HG02943 (cell line): Measurements from ENCODE around the gene DENND2C.
"Not testable (repeated sequence)": the region's sequence is repeated elsewhere in the genome, so short reads cannot be mapped to it uniquely, and the experiment has no call there.

ENCODE experiments used
- ATAC-seq: cut with Tn5 transposase; IDR thresholded peaks from one replicate; pipeline ENCODE4 v1.9.1; 2021; ENCODE audit warnings: mild to moderate bottlenecking, low read depth, moderate library complexity; ENCODE audit not compliant: unreplicated experiment

The DENND2C gene

DNA sequence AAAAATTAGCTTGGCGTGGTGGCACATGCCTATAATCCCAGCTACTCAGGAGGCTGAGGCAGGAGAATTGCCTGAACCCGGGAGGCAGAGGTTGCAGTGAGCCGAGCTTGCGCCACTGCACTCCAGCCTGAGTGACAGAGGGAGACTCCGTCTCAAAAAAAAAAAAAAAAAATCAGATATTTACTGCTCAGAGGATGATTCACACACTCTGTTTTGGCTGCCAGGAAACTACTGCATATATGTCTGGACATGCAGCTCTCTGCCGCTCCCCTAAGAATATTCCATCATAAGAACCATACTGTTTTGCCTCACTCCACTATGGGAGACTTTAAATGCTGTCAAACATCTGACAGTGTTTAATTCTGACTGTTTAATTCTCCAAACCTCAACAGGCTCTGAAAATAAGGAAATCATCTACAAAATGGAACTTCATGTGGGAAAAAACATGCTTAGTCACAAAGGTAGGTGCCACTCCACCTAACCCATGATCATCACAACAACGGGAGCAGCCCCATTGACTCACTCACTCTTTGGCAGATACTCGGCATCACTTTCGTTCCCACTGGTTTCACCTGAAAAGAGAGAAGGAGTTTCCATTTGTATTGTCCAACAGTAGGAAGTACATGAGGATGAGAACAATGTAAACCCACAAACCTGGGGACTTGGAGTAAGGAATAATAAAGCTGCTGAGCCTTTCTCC, 59.2 kb downstream of the DENND2C start:
- ATAC-seq: no peak

DNA sequence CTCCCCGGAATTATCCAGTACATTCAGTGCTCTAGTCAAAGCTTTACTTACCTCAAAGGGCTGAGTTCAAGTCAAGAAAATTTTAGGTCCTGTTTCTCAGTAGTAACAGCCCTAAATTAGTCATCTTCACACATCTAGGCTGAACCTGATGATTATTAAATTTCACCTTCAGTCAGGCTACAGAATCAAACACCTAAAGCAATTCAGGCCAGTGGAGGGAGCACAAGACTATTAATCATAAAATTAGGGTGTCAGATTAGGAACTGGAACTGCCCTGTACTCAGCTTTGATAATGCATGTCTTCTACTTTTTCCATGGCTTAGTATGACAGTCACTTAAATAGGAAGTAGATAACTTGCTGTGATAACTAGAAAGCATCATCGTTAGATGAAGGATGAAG, 60.0 kb downstream of the DENND2C start:
- no peak for ATAC-seq

DNA sequence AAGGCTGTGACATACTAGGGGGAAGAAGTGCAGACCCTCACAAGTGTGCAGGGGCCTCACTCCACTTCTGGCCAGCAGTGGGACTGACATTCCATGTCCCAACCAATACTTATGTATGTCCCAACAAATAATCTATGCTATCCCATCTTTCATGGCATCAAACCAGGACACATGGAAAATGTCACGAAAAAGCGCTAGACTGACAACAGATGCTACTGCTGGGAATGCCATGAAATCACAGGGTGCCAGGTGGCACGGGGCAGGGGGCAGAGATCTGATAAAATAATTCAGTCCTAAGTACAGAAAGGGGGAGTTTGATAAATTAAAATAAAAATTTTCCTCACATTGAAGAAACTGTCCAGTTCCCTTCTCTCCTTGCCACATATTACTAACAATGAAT, 60.8 kb downstream of the DENND2C start:
- ATAC-seq: no peak

DNA sequence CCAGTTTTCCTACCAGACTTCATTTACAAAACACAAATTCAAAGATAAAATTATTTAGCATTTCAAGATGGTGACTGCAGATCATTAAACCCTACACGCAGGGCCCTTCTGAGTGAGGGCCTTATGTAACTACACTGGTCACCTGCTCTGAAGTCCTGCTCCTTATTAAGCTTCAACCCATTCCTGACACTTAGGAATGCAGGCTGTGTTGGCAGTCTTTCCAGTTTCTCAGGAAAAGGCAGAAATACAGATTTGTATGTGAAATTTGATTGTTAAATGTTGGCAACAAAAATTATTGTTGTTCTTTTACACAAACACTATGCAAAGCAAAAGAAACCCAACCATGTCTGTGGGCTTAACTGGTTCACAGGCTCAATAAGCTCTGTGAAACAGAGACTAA, 62.6 kb downstream of the DENND2C start:
- ATAC-seq: no peak

DNA sequence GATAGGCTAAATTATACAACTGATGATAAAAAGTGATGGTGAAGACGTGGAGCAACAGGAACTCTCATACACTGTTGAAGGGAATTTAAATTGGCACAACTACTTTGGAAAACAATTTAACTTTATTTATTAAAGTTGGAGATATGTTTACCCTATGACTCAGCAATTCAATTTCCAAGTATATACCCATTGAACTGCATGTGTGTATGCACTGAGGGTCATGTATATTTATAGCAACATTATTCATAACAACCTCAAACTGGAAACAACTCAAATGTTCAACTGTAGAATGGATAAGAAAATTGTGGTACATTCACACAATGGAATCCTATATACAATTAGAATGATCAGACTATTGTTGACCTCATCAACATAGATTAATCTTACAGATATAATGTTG, 71.9 kb downstream of the DENND2C start:
- ATAC-seq: no peak

DNA sequence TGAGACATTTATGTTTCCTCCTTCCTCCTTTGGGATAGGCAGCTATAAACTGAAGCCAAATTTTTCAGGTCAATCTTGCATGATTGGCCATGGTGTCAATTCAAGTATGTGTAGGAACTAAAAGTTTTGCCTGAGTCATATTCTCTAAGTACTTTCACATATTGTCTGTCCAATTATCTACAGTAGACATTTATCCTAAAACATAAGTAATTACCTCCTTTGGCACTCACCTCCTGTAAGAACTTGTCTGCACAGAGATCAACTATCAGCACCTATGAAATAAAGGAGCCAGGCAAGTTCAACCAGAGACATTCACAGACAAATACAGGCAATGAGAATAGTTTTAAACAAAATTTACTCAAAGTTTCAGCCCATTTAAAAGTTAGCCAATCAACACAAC, 74.2 kb downstream of the DENND2C start:
- ATAC-seq: no peak

DNA sequence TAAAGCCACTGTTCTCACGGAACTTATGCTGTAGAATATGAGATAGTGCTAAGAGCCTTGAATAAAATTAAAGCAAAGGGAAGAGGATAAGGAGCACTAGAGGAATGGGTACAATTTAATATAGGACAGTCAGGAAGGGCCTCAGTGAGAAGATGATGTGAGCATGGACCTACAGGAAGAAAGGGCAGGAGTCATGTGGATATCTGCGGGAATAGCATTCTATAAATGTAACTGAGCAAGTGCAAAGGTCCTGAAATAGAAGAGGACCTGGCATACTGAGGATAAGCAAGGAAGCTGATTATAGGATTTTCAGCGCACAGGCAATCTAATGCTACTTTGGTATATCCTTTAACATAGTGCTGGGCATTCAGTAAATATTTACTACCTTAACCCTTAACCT, 75.8 kb downstream of the DENND2C start:
- no peak for ATAC-seq

DNA sequence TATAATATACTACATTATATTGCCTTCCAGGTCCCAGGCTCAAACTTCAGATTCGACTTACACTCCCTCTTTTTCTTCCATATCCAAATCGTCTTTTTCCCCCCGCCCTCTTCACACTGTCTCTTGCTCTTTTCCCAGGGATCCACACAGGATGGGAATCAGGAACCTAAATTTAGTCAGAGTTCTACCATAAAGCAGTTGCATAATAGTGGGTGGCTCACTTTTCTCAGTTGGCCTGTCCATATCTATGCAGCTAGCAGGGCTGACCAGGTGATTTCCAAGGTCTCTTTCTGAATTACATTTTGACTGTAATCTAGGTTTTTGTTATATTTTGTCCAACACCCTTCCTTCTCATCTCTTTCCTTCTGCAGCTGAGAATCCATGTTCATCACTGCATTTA, 80.7 kb downstream of the DENND2C start:
- ATAC-seq: no peak

DNA sequence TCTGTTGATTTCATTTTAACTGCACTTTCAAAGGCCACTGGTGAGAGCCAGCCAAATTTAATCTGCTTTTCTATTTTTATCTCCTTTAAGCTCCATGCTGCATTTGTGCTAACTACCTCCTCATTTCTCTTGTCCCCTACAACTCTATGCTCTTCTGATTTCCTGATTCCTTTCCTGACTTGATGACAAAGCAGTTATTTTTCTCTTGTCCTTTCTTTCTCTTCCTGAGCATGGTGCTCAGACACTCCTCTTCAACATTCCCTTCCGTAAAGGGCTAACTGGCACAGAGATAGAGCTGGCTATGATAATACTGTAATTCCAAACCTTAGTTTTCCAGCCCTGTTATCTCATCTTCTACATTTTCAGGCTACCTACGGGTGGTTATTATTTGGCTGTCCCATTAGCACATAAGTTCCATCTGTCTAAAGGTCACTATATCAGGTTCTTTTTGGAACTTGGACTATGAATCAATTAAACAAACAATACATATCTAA, 81.6 kb downstream of the DENND2C start:
- no peak for ATAC-seq

DNA sequence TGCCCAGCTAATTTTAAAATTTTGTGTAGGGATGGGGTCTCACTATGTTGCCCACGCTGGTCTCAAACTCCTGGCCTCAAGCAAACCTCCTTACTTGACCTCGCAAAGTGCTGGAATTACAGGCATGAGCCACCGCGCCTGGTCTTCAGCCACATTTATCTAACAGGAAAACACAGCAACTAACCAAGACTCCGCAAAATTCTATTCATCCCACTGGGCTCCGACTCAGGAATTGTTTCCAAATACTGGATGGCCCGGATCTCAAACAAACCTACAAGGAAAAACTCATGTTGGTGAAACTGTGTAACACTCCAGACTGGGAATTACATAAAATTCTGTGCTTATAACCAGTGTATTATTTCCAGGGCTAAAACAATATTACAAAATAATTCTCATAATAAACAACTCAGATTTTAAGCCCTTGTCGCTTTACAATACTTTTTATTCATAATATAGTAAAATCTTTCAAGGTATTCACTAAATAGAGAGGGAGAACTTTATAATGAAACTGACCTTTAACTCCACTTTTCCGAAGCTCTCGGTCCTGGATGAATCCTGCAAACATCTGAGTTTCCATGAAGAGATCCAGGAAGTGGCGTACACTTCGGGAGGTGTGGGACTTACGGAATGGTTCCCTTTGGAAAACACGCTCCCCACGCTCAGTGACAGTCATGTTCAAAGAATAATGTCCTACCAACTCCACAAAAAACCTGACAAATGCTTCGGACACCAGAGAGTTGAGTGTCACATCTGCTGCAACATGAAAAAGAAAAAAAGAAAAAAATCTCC, 82.5 kb downstream of the DENND2C start:
- ATAC-seq: no peak

DNA sequence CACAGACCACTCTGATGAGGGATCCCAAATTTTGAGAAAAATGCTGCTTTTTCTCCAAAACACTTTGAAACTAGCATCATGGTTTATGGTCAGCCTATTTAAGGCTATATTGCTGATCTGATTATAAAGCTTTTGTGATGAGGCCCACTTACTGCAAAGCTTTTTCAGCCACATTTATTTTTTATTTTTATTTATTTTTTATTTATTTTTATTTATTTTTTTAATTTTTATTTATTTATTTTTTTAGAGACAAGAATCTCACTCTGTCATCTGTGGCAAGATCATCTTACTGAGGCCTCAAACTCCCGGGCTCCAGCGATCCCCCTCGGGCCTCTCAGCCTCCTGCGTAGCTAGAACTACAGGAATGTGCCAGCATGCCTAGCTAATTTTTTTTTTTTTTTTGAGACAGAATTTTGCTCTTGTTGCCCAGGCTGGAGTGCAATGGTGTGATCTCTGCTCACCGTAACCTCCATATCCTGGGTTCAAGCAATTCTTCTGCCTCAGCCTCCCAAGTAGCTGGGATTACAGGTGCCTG, 83.3 kb downstream of the DENND2C start:
- ATAC-seq: no peak

DNA sequence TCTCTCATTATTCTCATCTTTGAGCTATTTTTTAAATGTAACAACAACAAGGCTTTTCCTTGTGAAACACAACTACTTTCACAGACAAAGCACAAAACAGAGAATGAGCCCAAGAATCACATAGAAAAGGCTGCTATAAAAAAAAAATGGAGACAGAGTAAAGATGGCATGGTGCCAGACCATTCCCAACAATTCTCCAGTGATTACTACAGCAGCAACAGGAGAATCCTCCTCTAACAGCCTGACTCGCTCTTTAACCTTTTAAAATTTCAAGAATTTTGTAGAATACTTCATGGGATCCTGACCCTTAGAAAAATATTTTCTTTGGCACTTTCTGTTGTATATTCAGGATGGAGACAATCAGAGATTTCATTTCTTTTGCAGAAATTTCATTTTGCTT, 84.6 kb downstream of the DENND2C start:
- ATAC-seq: no peak

DNA sequence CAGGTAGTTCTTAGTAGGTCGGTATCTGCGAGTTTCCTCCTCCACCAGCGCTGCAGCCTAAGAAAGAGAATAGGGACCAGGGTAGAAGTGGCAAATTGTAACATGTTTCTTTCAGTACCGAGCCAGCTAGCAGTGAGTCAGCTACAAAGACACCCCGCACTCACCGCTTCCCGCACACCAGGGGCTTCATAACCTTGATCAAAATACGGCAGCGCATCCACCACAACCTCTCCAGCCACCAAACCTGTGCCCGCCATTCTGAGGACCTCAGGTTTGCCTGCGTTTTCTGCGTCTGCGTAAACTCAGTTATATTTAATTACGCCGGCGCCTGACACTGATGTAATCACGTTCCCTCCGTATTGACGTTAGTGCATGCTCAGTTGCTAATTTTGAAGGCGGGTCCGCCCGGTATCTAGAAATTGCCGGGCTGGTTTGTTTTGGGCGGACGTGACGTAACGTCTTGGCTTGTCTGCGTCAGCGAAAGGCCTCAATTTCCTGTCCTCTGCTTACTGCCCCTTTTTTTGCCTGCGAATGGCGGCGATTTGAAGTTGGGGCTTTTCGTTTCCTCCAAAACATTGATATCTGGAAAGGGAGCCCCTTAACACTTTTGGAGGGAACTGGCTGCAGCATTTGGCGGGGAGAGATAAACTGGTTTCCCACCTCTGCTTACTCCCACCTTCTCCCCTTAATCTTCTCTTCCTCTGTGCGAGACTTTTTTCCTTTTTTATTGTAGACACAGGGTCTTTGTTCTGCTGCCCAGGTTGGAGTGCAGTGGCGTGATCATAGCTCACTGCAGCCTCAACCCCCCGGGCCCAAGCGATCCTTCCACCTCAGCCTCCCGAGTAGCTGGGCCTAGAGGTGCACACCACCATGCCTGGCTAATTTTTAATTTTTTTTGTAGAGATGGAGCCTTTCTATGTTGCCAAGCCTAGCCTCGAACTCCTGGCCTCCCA, 88.2 kb downstream of the DENND2C start, which contains the start of gene BCAS2:
BCAS2 (minus strand) TSS at position 281 of the 953 bp plus-strand sequence; CDS start at position 257, 24 bp downstream.
- ATAC-seq: peak; percentile 99

DNA sequence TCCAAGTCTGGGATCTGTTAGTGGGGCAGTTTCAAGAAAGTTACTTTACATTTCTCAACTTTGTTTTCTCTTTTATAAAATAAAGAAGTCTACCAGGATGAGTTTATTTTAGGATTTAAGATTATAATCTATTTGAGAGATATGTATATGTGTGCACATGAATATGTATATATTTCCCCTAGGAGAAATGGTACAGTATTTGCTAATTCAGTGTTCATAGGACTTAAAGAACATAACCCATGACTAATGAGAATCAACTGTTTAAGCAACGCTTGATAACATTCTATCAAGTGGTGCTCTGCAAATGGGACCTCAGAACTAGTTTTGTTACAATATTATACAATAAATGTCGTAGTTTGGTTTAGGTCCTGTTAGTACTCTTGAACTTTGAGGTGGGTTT, 95.5 kb downstream of the DENND2C start:
- ATAC-seq: no peak

DNA sequence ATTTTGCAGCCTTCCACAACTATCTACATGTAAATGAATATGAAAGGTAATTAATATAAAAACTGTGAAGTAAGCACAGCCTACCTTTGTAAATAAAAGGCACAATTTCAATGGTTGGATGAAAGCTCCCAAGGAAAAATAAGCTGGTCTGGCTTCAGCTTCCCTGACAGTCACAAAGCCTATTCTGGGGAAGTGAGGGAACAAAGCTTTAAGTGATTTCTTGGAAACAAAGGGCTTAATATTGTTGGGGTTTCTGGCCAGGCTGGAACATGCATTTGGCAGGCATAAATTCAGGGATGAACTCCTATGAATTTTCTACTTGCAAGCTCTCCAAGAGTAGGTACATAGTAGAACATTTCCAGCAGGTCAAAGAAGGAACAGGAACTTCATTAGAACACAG, 105.7 kb downstream of the DENND2C start:
- no peak for ATAC-seq

DNA sequence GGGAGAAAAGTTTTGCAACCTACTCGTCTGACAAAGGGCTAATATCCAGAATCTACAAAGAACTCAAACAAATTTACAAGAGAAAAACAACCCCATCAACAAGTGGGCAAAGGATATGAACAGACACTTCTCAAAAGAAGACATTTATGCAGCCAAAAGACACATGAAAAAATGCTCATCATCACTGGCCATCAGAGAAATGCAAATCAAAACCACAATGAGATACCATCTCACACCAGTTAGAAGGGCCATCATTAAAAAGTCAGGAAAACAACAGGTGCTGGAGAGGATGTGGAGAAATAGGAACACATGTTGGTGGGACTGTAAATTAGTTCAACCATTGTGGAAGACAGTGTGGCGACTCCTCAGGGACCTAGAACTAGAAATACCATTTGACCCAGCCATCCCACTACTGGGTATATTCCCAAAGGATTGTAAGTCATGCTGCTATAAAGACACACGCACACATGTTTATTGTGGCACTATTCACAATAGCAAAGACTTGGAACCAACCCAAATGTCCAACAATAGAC, 106.8 kb downstream of the DENND2C start:
- not testable (repeated sequence) for ATAC-seq

DNA sequence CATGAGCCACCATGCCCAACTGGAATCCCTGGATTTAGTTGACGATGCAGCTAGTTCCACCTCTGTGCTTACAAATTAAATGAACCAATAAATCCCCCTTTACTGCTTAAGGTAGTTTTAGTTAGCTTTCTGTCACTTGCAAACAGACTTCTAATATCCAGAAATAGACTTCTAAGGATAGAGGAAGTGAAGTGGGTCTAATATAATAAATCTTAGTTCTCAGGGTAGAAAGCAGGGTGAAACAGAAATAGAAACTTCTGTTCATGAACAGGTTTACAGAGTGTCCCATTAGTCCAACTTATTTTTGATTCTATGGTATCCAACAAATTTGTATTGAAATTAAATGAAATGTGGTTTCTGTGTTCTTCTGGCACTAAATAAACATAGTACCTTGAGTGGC, 108.5 kb downstream of the DENND2C start:
- no peak for ATAC-seq

DNA sequence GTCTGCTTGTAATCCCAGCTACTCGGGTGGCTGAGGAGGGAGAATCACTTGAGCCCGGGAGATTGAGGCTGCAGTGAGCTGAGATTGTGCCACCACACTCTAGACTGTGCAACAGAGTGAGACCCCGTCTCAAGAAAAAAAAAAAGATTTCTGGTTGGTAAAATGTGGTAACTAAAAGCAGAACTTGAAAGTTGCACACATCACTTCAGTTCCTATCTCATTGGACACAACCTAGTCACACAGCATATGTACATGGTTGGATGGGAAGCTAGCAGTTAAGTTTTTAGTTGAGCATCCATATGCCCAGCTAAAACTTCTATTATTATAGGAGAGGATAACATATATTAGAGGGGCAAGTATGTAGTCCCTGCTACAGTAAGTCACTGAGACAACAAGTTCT, 110.5 kb downstream of the DENND2C start:
- ATAC-seq: no peak

DNA sequence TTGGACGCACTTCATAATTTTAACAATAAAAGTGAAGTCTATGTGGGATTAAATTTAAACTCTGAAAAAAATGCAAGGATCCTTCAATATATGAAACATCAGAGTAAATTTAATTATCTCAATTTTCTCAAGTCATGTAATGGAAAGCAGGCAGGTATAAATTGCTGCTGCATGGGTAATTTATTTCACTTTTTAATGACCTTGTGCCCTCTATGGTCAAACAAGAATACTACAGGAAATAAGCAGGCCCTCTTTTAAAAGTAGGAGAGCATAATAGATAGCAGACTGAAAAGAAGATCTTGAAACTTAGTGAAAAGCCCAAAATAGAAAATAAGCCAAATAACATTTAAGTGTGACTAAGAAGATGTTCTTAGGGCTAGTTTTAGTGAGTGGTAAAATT, 111.3 kb downstream of the DENND2C start:
- no peak for ATAC-seq

DNA sequence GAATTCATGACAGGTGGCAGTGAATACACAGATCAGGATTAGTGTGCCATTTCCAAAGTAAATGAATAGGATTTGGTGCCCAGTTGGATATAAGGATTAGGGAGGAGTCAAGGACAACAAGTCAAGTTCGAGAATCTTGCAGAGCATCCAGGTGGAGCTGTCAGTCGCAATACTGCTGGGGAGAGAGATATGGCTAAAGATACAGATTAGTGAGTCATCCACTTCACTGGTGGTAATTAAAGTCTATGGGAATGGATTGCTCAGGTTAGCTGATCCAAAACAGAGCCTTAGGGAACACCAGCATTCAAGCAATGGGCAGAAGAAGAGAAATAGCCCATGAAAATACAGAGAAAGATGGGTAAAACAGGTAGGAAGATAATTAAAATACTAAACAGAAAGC, 115.3 kb downstream of the DENND2C start:
- no peak for ATAC-seq
